ENCODE results near the gene SETD2. TPM values are rescaled to one million over a fixed set of nuclear protein-coding genes. Genes with fewer than 3 reads are reported as not detected.

Gene SETD2
- total and polyA plus RNA-seq, 2 of the 8 experiments (the other 6 are each of a cell fraction or from before 2014, with no cell fraction given): 15.7 to 46.3 TPM

DNA sequence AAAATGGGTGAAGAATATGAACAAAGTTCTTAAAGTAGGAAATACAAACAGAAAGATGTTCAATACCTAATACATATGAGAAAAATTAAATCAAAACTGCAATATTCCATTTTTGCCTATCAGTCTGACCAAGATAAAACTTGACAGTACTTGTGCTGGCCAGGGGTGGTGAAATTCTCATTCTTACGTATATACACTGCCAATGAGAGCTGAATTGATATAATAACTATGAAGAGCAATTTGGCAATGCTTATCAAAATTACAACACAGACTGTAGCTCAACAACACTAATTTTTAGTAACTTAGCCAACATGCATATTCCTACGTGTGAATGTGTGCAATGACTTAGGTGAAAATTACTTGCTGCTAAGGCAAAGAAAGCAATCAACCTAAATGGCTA is 90.2 kb downstream of the SETD2 start:
- Histone ChIP-seq H3K14ac (ENCODE audit: insufficient read length) (no peak overlapping the region), H3K27me3 (replicated peaks in 1 of 4; ENCODE audit: control insufficient read depth in 3 of 4, extremely low read depth in 1 of 4, insufficient read depth in 3 of 4, low read length in 3 of 4) (no peaks in the 10 kb centered on the region), H4K91ac (replicated peaks; ENCODE audit: insufficient read length, low read length) (no peak overlapping the region), H4K8ac (ENCODE audit: extremely low read depth, insufficient read depth, low read length) (no peak overlapping the region), H3K23ac (ENCODE audit: insufficient read length) (no peak overlapping the region), H3K9me3 (ENCODE audit: insufficient read depth in 2 of 2, low read depth in 1 of 2, low read length in 1 of 2) (no peaks in the 10 kb centered on the region), H2BK5ac (ENCODE audit: low read depth, low read length) (no peak overlapping the region), H3K79me2 (ENCODE audit: control insufficient read depth in 1 of 2, insufficient read depth in 2 of 2, low read length in 2 of 2) (0 out of 4 replicates have a peak, but pooled peaks cover 0 to 2% of the 10 kb centered on the region in 2 experiments), H3K23me2 (ENCODE audit: low read depth, low read length) (no peaks in the 10 kb centered on the region), H3K4me1 (replicated peaks in 1 of 4; ENCODE audit: control insufficient read depth in 3 of 4, insufficient read depth in 4 of 4, low read length in 3 of 4) (no peaks in the 10 kb centered on the region), H3K56ac (replicated peaks; ENCODE audit: insufficient read length, low read depth, low read length) (no peak overlapping the region), H2AFZ (ENCODE audit: low read length) (no peak overlapping the region), H2BK120ac (replicated peaks; ENCODE audit: low read depth, low read length) (no peak overlapping the region), H2BK20ac (ENCODE audit: low read length) (no peak overlapping the region), H2BK15ac (ENCODE audit: low read length) (no peak overlapping the region), H4K20me1 (replicated peaks in 1 of 2; ENCODE audit: control insufficient read depth in 1 of 2, insufficient read depth in 2 of 2, low read length in 2 of 2) (no peaks in the 10 kb centered on the region), H3K4me2 (ENCODE audit: insufficient read depth in 1 of 2, low read depth in 2 of 2, low read length in 2 of 2) (no peak overlapping the region), H3K36me3 (ENCODE audit: control insufficient read depth in 2 of 4, insufficient read depth in 4 of 4, low read length in 3 of 4) (peaks cover 0 to 14% (median 3%) of the 10 kb centered on the region in 4 experiments; a peak in 3 of 8 replicates), H2BK12ac (ENCODE audit: low read depth, low read length) (no peak overlapping the region), H3K4ac (replicated peaks; ENCODE audit: insufficient read length, low read depth, low read length) (no peak overlapping the region), H3K9ac (replicated peaks in 1 of 4; ENCODE audit: extremely low read depth in 1 of 4, low read depth in 3 of 4, low read length in 3 of 4) (no peak overlapping the region), H3K27ac (ENCODE audit: low read depth, low read length) (no peak overlapping the region), H2AK5ac (ENCODE audit: low read depth, low read length) (no peak overlapping the region), H3K18ac (ENCODE audit: extremely low read depth, low read length) (no peak overlapping the region), H4K5ac (ENCODE audit: insufficient read length, low read depth, low read length) (no peak overlapping the region), H3K79me1 (ENCODE audit: low read depth, low read length) (peaks cover 2% of the 10 kb centered on the region; the same call in 1 of the 2 replicates), H3K4me3 (ENCODE audit: extremely low read depth in 1 of 4, insufficient read depth in 2 of 4, low read depth in 3 of 4, low read length in 4 of 4) (no peak overlapping the region)
- WGBS, 2 experiments (ENCODE audit: extremely low coverage in 1 of 2, insufficient coverage in 1 of 2, insufficient read length in 1 of 2, insufficient replicate concordance in 2 of 2, low coverage in 1 of 2, low lambda C conversion rate in 2 of 2, missing lambda C conversion rate in 1 of 2): 91% methylated on average over 2 of the region's 2 CpGs; no CpG with 5 or more reads in 1 of the 2 experiments
- FAIRE-seq (no peak), DNase-seq (ENCODE audit: low read depth in 1 of 2, low spot score in 2 of 2) (no peak)
- POLR2A ChIA-PET (ENCODE audit: partially characterized antibody): no interaction called here
- CTCF ChIA-PET (ENCODE audit: partially characterized antibody): interaction anchor here (0.6 to 1.0 kb wide), 3 partner anchors 34 to 243 kb away, joined by 3 read pairs; no protein-coding TSS in a partner anchor
- TF ChIP-seq RXRA (IDR thresholded peaks at IDR 0.05; ENCODE audit: insufficient read depth, low read depth, low read length): no peak

All from H1 (cell line).